Prostate gland (tissue), 2 donors: ENCODE results near the gene GRIN2A. TPM values are rescaled to one million over a fixed set of nuclear protein-coding genes. Genes with fewer than 3 reads are reported as not detected.

Source experiments
- DNase-seq: peaks from one replicate; pipeline ENCODE4 v3.0.0-alpha.2; 2019; ENCODE audit warnings: low spot score
- H3K27ac ChIP-seq, 2 donors: fragments of 200-600 bp; sonication (generic); 2 replicates each; pipeline ENCODE4 v1.5.1; 2017 to 2019
- H3K27me3 ChIP-seq: fragments of 200-600 bp; sonication (generic); replicated peaks from 2 replicates; pipeline ENCODE4 v1.5.1; 2019; ENCODE audit not compliant: insufficient read depth
- H3K36me3 ChIP-seq, 2 donors: fragments of 200-600 bp; sonication (generic); 1 replicate in 1 of 2; 2 replicates in 1 of 2; pipeline versions ENCODE4 v1.5.1 to v1.8.1; 2017 to 2019
- H3K4me1 ChIP-seq: fragments of 200-600 bp; sonication (generic); replicated peaks from 2 replicates; pipeline ENCODE4 v1.5.1; 2019
- H3K4me3 ChIP-seq, 2 donors: fragments of 200-600 bp; sonication (generic); 2 replicates each; pipeline ENCODE4 v1.5.1; 2017 to 2019
- H3K9me3 ChIP-seq: fragments of 200-600 bp; sonication (generic); 2 replicates; pipeline ENCODE4 v1.5.1; 2017
- CTCF ChIP-seq, 4 experiments: fragments of 200-600 bp in 2 of 4; fragments of 450-650 bp in 2 of 4; sonication (generic) in 2 of 4; IDR thresholded peaks; 1 replicate in 3 of 4; 2 replicates in 1 of 4; pipeline ENCODE4 v1.5.1; 2016 to 2019; ENCODE audit warnings: antibody characterized with exemption in 4 of 4, mild to moderate bottlenecking in 2 of 4, moderate library complexity in 2 of 4
- POLR2A ChIP-seq: fragments of 450-650 bp; IDR thresholded peaks from one replicate; pipeline ENCODE4 v1.6.1; 2016; ENCODE audit warnings: antibody characterized with exemption, mild to moderate bottlenecking
- POLR2AphosphoS5 ChIP-seq: sonication (generic); formaldehyde crosslinking; IDR thresholded peaks from one replicate; pipeline ENCODE4 v1.6.1; 2017; ENCODE audit warnings: antibody characterized with exemption
- WGBS: methylation state at CpG from one replicate; pipeline ENCODE4 v1.1.5; 2018; 5-methylcytosine and 5-hydroxymethylcytosine counted together
- intact Hi-C: fragments of 100-400 bp; cut with DNase I; formaldehyde crosslinking; loops from one replicate; pipeline ENCODE4 v1.14.2; 2022
- total RNA-seq, 2 donors: library from RNA; depleted of rRNA; stranded (reverse); fragments of >200 nt; gene quantifications; one replicate each; pipeline ENCODE4 v1.1.0, GENCODE V29; 2016

GRIN2A gene
- total RNA-seq, 2 donors from 2014 or later = 0.23 to 11.4 TPM

- Histone ChIP-seq H3K4me3 (no peak overlapping the region), H3K4me1 (no peaks in the 10 kb centered on the region), H3K9me3 (no peaks in the 10 kb centered on the region), H3K36me3 (no peaks in the 10 kb centered on the region), H3K27me3 (no peaks in the 10 kb centered on the region), H3K27ac (no peak overlapping the region)
- intact Hi-C loops = no loop called here
- WGBS = 28% methylated on average over 6 of the region's 6 CpGs
- DNase-seq = no peak
- TF ChIP-seq POLR2AphosphoS5 = no peak
- no peak for TF ChIP-seq POLR2A
- no peak for TF ChIP-seq CTCF (IDR thresholded peaks at IDR 0.05)
Measured at GRCh38 chr16:9797306-9797705, 384.9 kb downstream of the GRIN2A start.

- WGBS = 90% methylated on average over 6 of the region's 6 CpGs
- no peaks in the 10 kb centered on the region for H3K36me3 ChIP-seq
- no peak overlapping the region for H3K27ac ChIP-seq
- DNase-seq = no peak
- no peaks in the 10 kb centered on the region for H3K9me3 ChIP-seq
- no peaks in the 10 kb centered on the region for H3K27me3 ChIP-seq
- no peaks in the 10 kb centered on the region for H3K4me1 ChIP-seq
- intact Hi-C loops = no loop called here
- TF ChIP-seq POLR2A (no peak), CTCF (IDR thresholded peaks at IDR 0.05) (no peak), POLR2AphosphoS5 (no peak)
- H3K4me3 ChIP-seq = no peak overlapping the region
Measured at GRCh38 chr16:9793623-9794022, 388.6 kb downstream of the GRIN2A start.

- Histone ChIP-seq H3K9me3 (no peaks in the 10 kb centered on the region), H3K27ac (no peak overlapping the region), H3K36me3 (no peaks in the 10 kb centered on the region), H3K4me1 (no peaks in the 10 kb centered on the region), H3K4me3 (no peak overlapping the region), H3K27me3 (no peaks in the 10 kb centered on the region)
- WGBS = 46% methylated on average over 4 of the region's 4 CpGs
- DNase-seq = no peak
- intact Hi-C loops = no loop called here
- TF ChIP-seq CTCF (IDR thresholded peaks at IDR 0.05) (no peak), POLR2A (no peak), POLR2AphosphoS5 (no peak)
Measured at GRCh38 chr16:9791556-9791955, 390.7 kb downstream of the GRIN2A start.

- 93% methylated on average over 2 of the region's 2 CpGs for WGBS
Measured at GRCh38 chr16:9790199-9790598, 392.0 kb downstream of the GRIN2A start.

More at GRCh38 chr16:9790199-9790598, 392.0 kb downstream of the GRIN2A start:
- intact Hi-C loops = no loop called here
- H3K27me3 ChIP-seq = no peaks in the 10 kb centered on the region
- H3K9me3 ChIP-seq = no peaks in the 10 kb centered on the region
- no peak overlapping the region for H3K4me3 ChIP-seq
- no peak overlapping the region for H3K27ac ChIP-seq
- TF ChIP-seq POLR2A (no peak), CTCF (IDR thresholded peaks at IDR 0.05) (no peak), POLR2AphosphoS5 (no peak)
- DNase-seq = no peak
- H3K36me3 ChIP-seq = no peaks in the 10 kb centered on the region
- H3K4me1 ChIP-seq = no peaks in the 10 kb centered on the region
